HepG2 (cell line): ENCODE data around the gene SGF29. TPM values are rescaled to one million over a fixed set of nuclear protein-coding genes. Genes with fewer than 3 reads are reported as not detected.
A peak's percentile ranks its signal among the peaks of the same experiment; 100 is the strongest.

Experiments
- CREBL2 ChIP-seq: sonication (generic); formaldehyde crosslinking; IDR thresholded peaks from 2 replicates; pipeline ENCODE4 v1.8.1; 2023; ENCODE audit warnings: missing genetic modification reagents, mild to moderate bottlenecking, borderline replicate concordance
- FOXK1 ChIP-seq: sonication (generic); formaldehyde crosslinking; IDR thresholded peaks from 2 replicates; pipeline ENCODE4 v1.4.0; 2020; ENCODE audit warnings: low read depth, missing genetic modification reagents, borderline replicate concordance
- HOMEZ ChIP-seq: IDR thresholded peaks from 2 replicates; pipeline ENCODE4 v1.6.1; 2016; ENCODE audit warnings: low read depth
- MBNL3 ChIP-seq: fragments of 250-450 bp; sonication (Bioruptor Pico); conservative IDR thresholded peaks from 2 replicates; pipeline ENCODE4 v1.8.0; 2022; ENCODE audit warnings: mild to moderate bottlenecking, inconsistent platforms
- NFRKB ChIP-seq: fragments of 450-650 bp; IDR thresholded peaks from 2 replicates; pipeline ENCODE4 v1.6.1; 2017
- PHF21A ChIP-seq: sonication (generic); formaldehyde crosslinking; IDR thresholded peaks from 2 replicates; pipeline ENCODE4 v1.5.0; 2020; ENCODE audit warnings: mild to moderate bottlenecking, missing genetic modification reagents
- STAG1 ChIP-seq: sonication (generic); formaldehyde crosslinking; IDR thresholded peaks from 2 replicates; pipeline ENCODE4 v1.4.0; 2020; ENCODE audit warnings: missing genetic modification reagents
- THYN1 ChIP-seq: sonication (generic); formaldehyde crosslinking; IDR thresholded peaks from 2 replicates; pipeline ENCODE4 v1.8.1; 2023; ENCODE audit warnings: low read depth, mild to moderate bottlenecking, moderate library complexity, missing genetic modification reagents, borderline replicate concordance
- TIGD3 ChIP-seq: sonication (generic); formaldehyde crosslinking; IDR thresholded peaks from 2 replicates; pipeline ENCODE4 v1.5.1; 2020; ENCODE audit warnings: mild to moderate bottlenecking, missing genetic modification reagents, borderline replicate concordance
- ZBTB7A ChIP-seq: sonication (generic); formaldehyde crosslinking; IDR thresholded peaks from 2 replicates; pipeline ENCODE4 v1.8.0; 2022; ENCODE audit warnings: mild to moderate bottlenecking, missing genetic modification reagents
- ZFAT ChIP-seq: sonication (generic); formaldehyde crosslinking; conservative IDR thresholded peaks from 2 replicates; pipeline ENCODE4 v1.8.1; 2023; ENCODE audit warnings: missing genetic modification reagents, inconsistent platforms
- ZNF382 ChIP-seq: sonication (generic); formaldehyde crosslinking; IDR thresholded peaks from 2 replicates; pipeline ENCODE4 v1.5.0; 2020; ENCODE audit warnings: missing genetic modification reagents, mild to moderate bottlenecking, borderline replicate concordance
- ZNF569 ChIP-seq: sonication (generic); formaldehyde crosslinking; IDR thresholded peaks from 2 replicates; pipeline ENCODE4 v1.5.0; 2020; ENCODE audit warnings: mild to moderate bottlenecking, missing genetic modification reagents, moderate library complexity, borderline replicate concordance
- ZNF639 ChIP-seq: conservative IDR thresholded peaks from 2 replicates; pipeline ENCODE4 v1.6.1; 2018; ENCODE audit warnings: missing genetic modification reagents
- ZNF772 ChIP-seq: sonication (generic); formaldehyde crosslinking; IDR thresholded peaks from 2 replicates; pipeline ENCODE4 v1.5.0; 2020; ENCODE audit warnings: mild to moderate bottlenecking, missing genetic modification reagents
- ZNF891 ChIP-seq: sonication (generic); formaldehyde crosslinking; IDR thresholded peaks from 2 replicates; pipeline ENCODE4 v1.5.0; 2020; ENCODE audit warnings: mild to moderate bottlenecking, missing genetic modification reagents
- polyA plus RNA-seq, 8 experiments: library from polyadenylated mRNA; depleted of rRNA in 3 of 8; stranded (reverse) in 7 of 8; unstranded in 1 of 8; fragments of >200 nt; fragmentation: Illumina TruSeq in 4 of 8; extraction: Trizol in 4 of 8; gene quantifications; 2 replicates each; pipeline versions ENCODE4 v1.2.1 to v1.2.3, GENCODE V29; 2011 to 2016; ENCODE audit warnings: low read depth in 4 of 8, missing spikeins in 1 of 8, mixed read lengths in 1 of 8; ENCODE audit not compliant: insufficient read depth in 1 of 8
- total RNA-seq, 5 experiments: library from RNA; depleted of rRNA; stranded (reverse); fragments of >200 nt; fragmentation: Illumina TruSeq; extraction: Trizol; gene quantifications; 2 replicates each; pipeline ENCODE4 v1.2.3, GENCODE V29; 2016; ENCODE audit warnings: low read depth in 1 of 5
- TF ChIP-seq, protein P1 (sequence below): IDR thresholded peaks from 2 replicates; pipeline ENCODE4 v1.6.1; 2016; ENCODE audit warnings: control low read depth
- TF ChIP-seq, protein P2 (sequence below): IDR thresholded peaks from 2 replicates; pipeline ENCODE4 v1.6.1; 2016
- TF ChIP-seq, protein P3 (sequence below): sonication (generic); formaldehyde crosslinking; IDR thresholded peaks from 2 replicates; pipeline ENCODE4 v1.5.0; 2020; ENCODE audit warnings: mild to moderate bottlenecking, missing genetic modification reagents

SGF29 gene
- total and polyA plus RNA-seq, 2 of the 13 experiments (the other 11 are each of a cell fraction or from before 2014, with no cell fraction given) = 5.0 to 29.4 TPM

GRCh38 chr16:28553776-28554633, at the start of gene SGF29 (continued):
- no peak for TF ChIP-seq TIGD3 (CRISPR knock-in tag)
- TF ChIP-seq ZNF891 (CRISPR knock-in tag) = peak; percentile 90
- TF ChIP-seq, protein P1, sequence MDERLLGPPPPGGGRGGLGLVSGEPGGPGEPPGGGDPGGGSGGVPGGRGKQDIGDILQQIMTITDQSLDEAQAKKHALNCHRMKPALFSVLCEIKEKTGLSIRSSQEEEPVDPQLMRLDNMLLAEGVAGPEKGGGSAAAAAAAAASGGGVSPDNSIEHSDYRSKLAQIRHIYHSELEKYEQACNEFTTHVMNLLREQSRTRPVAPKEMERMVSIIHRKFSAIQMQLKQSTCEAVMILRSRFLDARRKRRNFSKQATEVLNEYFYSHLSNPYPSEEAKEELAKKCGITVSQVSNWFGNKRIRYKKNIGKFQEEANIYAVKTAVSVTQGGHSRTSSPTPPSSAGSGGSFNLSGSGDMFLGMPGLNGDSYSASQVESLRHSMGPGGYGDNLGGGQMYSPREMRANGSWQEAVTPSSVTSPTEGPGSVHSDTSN (CRISPR knock-in tag) = no peak
- TF ChIP-seq, protein P2, sequence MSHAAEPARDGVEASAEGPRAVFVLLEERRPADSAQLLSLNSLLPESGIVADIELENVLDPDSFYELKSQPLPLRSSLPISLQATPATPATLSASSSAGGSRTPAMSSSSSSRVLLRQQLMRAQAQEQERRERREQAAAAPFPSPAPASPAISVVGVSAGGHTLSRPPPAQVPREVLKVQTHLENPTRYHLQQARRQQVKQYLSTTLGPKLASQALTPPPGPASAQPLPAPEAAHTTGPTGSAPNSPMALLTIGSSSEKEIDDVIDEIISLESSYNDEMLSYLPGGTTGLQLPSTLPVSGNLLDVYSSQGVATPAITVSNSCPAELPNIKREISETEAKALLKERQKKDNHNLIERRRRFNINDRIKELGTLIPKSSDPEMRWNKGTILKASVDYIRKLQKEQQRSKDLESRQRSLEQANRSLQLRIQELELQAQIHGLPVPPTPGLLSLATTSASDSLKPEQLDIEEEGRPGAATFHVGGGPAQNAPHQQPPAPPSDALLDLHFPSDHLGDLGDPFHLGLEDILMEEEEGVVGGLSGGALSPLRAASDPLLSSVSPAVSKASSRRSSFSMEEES = peak; percentile 80
- no peak for TF ChIP-seq NFRKB
- TF ChIP-seq THYN1 (CRISPR knock-in tag) = no peak
- TF ChIP-seq CREBL2 (CRISPR knock-in tag) = peak; percentile 66; the same call in 1 of the 2 replicates
- TF ChIP-seq ZBTB7A (CRISPR knock-in tag) = peak; percentile 94
- TF ChIP-seq FOXK1 (CRISPR knock-in tag) = peak; percentile 82; the same call in 1 of the 2 replicates
- peak; percentile 97 for TF ChIP-seq ZNF772 (CRISPR knock-in tag)
- peak; percentile 81 for TF ChIP-seq ZNF639 (CRISPR knock-in tag)
- peak; percentile 57; the same call in 1 of the 2 replicates for TF ChIP-seq HOMEZ (CRISPR knock-in tag)
- no peak for TF ChIP-seq MBNL3 (CRISPR knock-in tag)
- TF ChIP-seq ZFAT (CRISPR knock-in tag) = no peak
- no peak for TF ChIP-seq ZNF382
- TF ChIP-seq, protein P3, sequence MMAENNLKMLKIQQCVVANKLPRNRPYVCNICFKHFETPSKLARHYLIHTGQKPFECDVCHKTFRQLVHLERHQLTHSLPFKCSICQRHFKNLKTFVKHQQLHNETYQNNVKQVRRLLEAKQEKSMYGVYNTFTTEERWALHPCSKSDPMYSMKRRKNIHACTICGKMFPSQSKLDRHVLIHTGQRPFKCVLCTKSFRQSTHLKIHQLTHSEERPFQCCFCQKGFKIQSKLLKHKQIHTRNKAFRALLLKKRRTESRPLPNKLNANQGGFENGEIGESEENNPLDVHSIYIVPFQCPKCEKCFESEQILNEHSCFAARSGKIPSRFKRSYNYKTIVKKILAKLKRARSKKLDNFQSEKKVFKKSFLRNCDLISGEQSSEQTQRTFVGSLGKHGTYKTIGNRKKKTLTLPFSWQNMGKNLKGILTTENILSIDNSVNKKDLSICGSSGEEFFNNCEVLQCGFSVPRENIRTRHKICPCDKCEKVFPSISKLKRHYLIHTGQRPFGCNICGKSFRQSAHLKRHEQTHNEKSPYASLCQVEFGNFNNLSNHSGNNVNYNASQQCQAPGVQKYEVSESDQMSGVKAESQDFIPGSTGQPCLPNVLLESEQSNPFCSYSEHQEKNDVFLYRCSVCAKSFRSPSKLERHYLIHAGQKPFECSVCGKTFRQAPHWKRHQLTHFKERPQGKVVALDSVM (CRISPR knock-in tag) = peak; percentile 96
- TF ChIP-seq ZNF569 (CRISPR knock-in tag) = no peak
- TF ChIP-seq PHF21A (CRISPR knock-in tag) = peak; percentile 83; the same call in 1 of the 2 replicates
- TF ChIP-seq STAG1 (CRISPR knock-in tag) = no peak; the same call in none of the 2 replicates
